Glutamatergic neuron (in vitro differentiated cells): ENCODE results near the gene ANKRD66. TPM values are rescaled to one million over a fixed set of nuclear protein-coding genes. Genes with fewer than 3 reads are reported as not detected.

ENCODE experiments used
- DNase-seq: peaks from one replicate; pipeline ENCODE4 v3.0.0; 2022
- H3K27ac Mint-ChIP-seq: one replicate; pipeline ENCODE4 v1.8.0; 2020; ENCODE audit warnings: mild to moderate bottlenecking, mixed read lengths, inconsistent platforms; ENCODE audit not compliant: unreplicated experiment
- H3K27me3 Mint-ChIP-seq: one replicate; pipeline ENCODE4 v1.8.0; 2020; ENCODE audit warnings: mild to moderate bottlenecking, moderate library complexity, mixed read lengths, inconsistent platforms; ENCODE audit not compliant: unreplicated experiment
- H3K36me3 Mint-ChIP-seq: one replicate; pipeline ENCODE4 v1.8.0; 2020; ENCODE audit warnings: mild to moderate bottlenecking, mixed read lengths, inconsistent platforms; ENCODE audit not compliant: unreplicated experiment
- H3K4me1 Mint-ChIP-seq: one replicate; pipeline ENCODE4 v1.8.0; 2020; ENCODE audit warnings: mild to moderate bottlenecking, low read depth, mixed read lengths, inconsistent platforms; ENCODE audit not compliant: unreplicated experiment
- H3K4me3 Mint-ChIP-seq: one replicate; pipeline ENCODE4 v1.8.0; 2020; ENCODE audit warnings: mild to moderate bottlenecking, mixed read lengths, inconsistent platforms; ENCODE audit not compliant: unreplicated experiment
- H3K9me3 Mint-ChIP-seq: one replicate; pipeline ENCODE4 v1.8.0; 2020; ENCODE audit warnings: mild to moderate bottlenecking, moderate library complexity, mixed read lengths, inconsistent platforms; ENCODE audit not compliant: unreplicated experiment
- long read RNA-seq: library from polyadenylated mRNA; unstranded; transcript quantifications from one replicate; pipeline ENCODE4 v2.0.0, GENCODE V29; 2020; ENCODE audit not compliant: unreplicated experiment
- total RNA-seq: library from RNA; stranded (reverse); fragmentation: NEBNext Ultra II Directional; extraction: Animal tissue kit (Norgen Biotek cat#: 25700); gene quantifications from one replicate; pipeline ENCODE4 v1.2.1, GENCODE V29; 2021; ENCODE audit not compliant: unreplicated experiment
- TF ChIP-seq, protein P1 (sequence below): fragments of 200-600 bp; sonication (generic); IDR thresholded peaks from one replicate; pipeline ENCODE4 v1.5.0; 2021; ENCODE audit not compliant: partially characterized antibody, unreplicated experiment

Gene ANKRD66
- not detected for total RNA-seq
- long read RNA-seq: 0 reads

DNA sequence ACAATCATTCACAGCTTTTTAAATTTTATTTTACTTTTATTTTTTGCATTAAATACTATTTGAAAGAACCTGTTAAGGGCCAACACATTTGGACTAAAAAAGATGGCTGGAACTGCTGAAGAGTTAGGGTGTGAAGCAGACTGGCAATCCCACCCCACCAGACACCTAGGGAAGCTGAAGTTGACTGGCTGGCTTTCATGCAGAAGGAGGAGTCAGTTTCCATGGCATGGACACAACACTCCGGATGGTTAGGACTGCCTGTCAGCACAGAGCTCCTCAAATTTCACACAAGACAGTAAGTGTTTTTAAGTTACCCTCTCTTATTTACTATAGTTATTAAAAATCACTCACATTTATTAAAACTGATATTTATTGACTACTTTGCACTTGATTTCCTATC lies at the start of gene ANKRD66:
Gene ANKRD66, plus strand, starts transcription at position 238 of the 400 bp plus-strand sequence. CDS start 5,016 bp downstream, outside the sequence.
- TF ChIP-seq, protein P1, sequence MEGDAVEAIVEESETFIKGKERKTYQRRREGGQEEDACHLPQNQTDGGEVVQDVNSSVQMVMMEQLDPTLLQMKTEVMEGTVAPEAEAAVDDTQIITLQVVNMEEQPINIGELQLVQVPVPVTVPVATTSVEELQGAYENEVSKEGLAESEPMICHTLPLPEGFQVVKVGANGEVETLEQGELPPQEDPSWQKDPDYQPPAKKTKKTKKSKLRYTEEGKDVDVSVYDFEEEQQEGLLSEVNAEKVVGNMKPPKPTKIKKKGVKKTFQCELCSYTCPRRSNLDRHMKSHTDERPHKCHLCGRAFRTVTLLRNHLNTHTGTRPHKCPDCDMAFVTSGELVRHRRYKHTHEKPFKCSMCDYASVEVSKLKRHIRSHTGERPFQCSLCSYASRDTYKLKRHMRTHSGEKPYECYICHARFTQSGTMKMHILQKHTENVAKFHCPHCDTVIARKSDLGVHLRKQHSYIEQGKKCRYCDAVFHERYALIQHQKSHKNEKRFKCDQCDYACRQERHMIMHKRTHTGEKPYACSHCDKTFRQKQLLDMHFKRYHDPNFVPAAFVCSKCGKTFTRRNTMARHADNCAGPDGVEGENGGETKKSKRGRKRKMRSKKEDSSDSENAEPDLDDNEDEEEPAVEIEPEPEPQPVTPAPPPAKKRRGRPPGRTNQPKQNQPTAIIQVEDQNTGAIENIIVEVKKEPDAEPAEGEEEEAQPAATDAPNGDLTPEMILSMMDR: no peak
- H3K4me1 Mint-ChIP-seq: no peaks in the 10 kb centered on the region
- H3K27me3 Mint-ChIP-seq: no peaks in the 10 kb centered on the region
- H3K4me3 Mint-ChIP-seq: no peak within 1 kb of the TSS
- H3K27ac Mint-ChIP-seq: no peak within 1 kb of the TSS
- DNase-seq: no peak
- no peaks in the 10 kb centered on the region for H3K36me3 Mint-ChIP-seq
- no peaks in the 10 kb centered on the region for H3K9me3 Mint-ChIP-seq

DNA sequence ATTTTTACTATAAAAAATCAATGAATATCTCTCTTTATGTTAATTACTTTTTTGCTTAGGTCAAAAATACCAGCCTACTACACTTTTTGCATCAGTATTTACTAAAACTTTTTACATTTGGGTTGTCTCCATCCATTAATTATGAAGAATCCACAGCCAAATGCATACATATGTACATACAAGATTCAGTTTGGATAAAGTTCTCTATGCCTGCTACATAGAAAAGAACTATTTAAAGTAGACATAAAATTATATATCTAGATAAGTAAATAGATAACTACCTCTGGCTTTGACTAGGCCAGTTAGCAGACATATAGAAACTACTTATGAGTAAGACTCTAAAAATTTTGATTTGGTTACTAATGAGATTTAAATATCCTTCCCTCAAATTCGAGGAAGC lies 46.8 kb upstream of the ANKRD66 start:
- Mint-ChIP-seq H3K9me3 (no peaks in the 10 kb centered on the region), H3K4me1 (no peaks in the 10 kb centered on the region), H3K27me3 (no peaks in the 10 kb centered on the region), H3K27ac (no peak overlapping the region), H3K4me3 (no peak overlapping the region), H3K36me3 (no peaks in the 10 kb centered on the region)
- TF ChIP-seq, protein P1: no peak
- DNase-seq: no peak

DNA sequence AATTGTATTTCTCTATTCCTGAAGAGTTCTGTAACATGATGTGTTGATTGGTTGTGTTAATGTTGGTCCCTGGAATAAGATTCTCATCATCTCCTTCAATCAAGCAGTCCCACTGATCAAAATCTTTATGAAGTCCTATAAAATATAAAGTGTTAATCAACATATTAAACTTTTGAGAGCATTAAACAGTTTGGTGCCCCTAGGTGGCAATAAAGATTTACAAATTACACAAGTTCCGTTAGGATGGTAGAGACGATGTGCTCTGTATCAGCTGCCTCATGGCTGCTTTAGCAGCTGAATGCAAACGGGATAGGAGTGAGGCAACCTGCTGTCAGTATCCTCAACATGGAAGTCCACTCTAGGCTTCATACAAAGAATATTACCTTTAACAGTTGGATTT lies 42.2 kb upstream of the ANKRD66 start:
- H3K9me3 Mint-ChIP-seq: no peaks in the 10 kb centered on the region
- H3K36me3 Mint-ChIP-seq: no peaks in the 10 kb centered on the region
- H3K4me1 Mint-ChIP-seq: no peaks in the 10 kb centered on the region
- no peak for DNase-seq
- TF ChIP-seq, protein P1: no peak
- no peak overlapping the region for H3K4me3 Mint-ChIP-seq
- H3K27me3 Mint-ChIP-seq: peaks cover 2% of the 10 kb centered on the region
- H3K27ac Mint-ChIP-seq: no peak overlapping the region

DNA sequence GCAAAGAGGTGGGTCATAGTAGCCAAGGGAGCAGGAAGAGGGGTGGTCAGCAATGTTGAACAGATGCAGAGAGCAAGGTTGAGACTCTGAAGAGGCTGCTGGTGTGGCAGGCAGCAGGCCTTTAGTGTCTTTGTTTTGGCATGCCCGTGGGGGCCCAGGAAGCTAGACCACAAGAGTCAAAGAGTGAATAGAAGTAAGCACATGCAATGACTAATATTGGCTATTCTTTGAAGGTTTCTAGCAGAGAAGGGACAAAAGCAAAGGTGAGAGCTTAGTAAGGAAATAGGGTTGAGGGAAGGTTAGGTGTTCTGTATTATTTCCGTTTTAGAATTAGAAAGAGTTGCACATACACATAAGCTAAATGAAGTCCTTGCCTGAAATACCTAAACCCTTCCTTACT lies 40.3 kb upstream of the ANKRD66 start:
- H3K36me3 Mint-ChIP-seq: no peaks in the 10 kb centered on the region
- no peak for DNase-seq
- no peak overlapping the region for H3K4me3 Mint-ChIP-seq
- H3K27me3 Mint-ChIP-seq: peaks cover 2% of the 10 kb centered on the region
- no peaks in the 10 kb centered on the region for H3K4me1 Mint-ChIP-seq
- H3K9me3 Mint-ChIP-seq: no peaks in the 10 kb centered on the region
- H3K27ac Mint-ChIP-seq: no peak overlapping the region
- TF ChIP-seq, protein P1: no peak

DNA sequence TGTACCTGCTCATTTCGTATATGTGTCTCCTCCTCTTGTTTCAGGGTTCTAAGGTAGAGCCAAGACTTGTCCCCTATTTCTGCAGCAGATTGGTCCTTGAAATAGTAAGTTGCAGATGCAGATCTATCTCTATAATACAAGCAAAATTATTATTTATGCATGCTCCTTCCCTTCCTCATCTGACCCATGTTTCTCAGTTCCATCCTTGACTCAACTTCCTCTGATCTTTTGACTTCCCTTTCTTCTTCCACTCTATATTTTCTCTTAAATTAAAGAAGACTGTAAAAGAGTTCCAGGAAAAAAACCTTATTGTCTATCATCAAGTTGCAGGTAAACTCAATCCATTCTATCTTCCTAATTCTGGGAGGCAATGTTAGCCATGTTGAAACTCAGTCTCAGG lies 35.2 kb upstream of the ANKRD66 start:
- Mint-ChIP-seq H3K27me3 (peaks cover 2% of the 10 kb centered on the region), H3K4me3 (no peak overlapping the region), H3K9me3 (no peaks in the 10 kb centered on the region), H3K4me1 (no peaks in the 10 kb centered on the region), H3K36me3 (no peaks in the 10 kb centered on the region), H3K27ac (no peak overlapping the region)
- no peak for DNase-seq
- TF ChIP-seq, protein P1: no peak
